ENCODE results near the gene SELENOO. TPM values are rescaled to one million over a fixed set of nuclear protein-coding genes. Genes with fewer than 3 reads are reported as not detected.
"Not testable (repeated sequence)": the region's sequence is repeated elsewhere in the genome, so short reads cannot be mapped to it uniquely, and the experiment has no call there.

SELENOO gene
- total RNA-seq, 1 donor from 2014 or later, result 17.6 TPM

DNA sequence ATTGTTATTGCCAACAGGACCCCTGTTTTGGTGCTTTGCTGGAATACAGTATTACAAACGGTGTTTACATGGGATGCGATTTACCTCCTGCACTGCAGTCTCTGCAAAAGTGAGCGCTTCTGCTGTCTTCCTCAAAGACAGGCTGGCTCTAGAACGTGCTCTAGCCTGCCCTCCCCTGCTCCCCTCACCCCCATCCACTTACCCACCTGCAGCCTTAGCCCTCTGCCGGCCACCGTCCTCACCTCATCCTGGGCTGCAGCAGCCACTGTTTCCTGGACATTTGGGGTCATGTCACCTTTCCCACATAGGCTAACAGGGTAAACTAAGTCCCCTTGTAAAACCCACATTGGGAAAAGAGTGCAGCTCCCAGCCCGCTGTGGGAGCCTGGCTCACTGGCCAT, 39.9 kb upstream of the SELENOO start:
- no peaks in the 10 kb centered on the region for H3K36me3 ChIP-seq
- H3K4me3 ChIP-seq, result no peak overlapping the region
- H3K9me3 ChIP-seq, result no peaks in the 10 kb centered on the region
- ATAC-seq (no peak), DNase-seq (no peak)
- no peak overlapping the region for H3K27ac ChIP-seq
- intact Hi-C loops (cut with DNase I), result no loop called here
- H3K4me1 ChIP-seq, result no peaks in the 10 kb centered on the region
- H3K27me3 ChIP-seq, result no peaks in the 10 kb centered on the region
- TF ChIP-seq, protein P1, sequence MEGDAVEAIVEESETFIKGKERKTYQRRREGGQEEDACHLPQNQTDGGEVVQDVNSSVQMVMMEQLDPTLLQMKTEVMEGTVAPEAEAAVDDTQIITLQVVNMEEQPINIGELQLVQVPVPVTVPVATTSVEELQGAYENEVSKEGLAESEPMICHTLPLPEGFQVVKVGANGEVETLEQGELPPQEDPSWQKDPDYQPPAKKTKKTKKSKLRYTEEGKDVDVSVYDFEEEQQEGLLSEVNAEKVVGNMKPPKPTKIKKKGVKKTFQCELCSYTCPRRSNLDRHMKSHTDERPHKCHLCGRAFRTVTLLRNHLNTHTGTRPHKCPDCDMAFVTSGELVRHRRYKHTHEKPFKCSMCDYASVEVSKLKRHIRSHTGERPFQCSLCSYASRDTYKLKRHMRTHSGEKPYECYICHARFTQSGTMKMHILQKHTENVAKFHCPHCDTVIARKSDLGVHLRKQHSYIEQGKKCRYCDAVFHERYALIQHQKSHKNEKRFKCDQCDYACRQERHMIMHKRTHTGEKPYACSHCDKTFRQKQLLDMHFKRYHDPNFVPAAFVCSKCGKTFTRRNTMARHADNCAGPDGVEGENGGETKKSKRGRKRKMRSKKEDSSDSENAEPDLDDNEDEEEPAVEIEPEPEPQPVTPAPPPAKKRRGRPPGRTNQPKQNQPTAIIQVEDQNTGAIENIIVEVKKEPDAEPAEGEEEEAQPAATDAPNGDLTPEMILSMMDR (IDR thresholded peaks at IDR 0.05), result no peak

DNA sequence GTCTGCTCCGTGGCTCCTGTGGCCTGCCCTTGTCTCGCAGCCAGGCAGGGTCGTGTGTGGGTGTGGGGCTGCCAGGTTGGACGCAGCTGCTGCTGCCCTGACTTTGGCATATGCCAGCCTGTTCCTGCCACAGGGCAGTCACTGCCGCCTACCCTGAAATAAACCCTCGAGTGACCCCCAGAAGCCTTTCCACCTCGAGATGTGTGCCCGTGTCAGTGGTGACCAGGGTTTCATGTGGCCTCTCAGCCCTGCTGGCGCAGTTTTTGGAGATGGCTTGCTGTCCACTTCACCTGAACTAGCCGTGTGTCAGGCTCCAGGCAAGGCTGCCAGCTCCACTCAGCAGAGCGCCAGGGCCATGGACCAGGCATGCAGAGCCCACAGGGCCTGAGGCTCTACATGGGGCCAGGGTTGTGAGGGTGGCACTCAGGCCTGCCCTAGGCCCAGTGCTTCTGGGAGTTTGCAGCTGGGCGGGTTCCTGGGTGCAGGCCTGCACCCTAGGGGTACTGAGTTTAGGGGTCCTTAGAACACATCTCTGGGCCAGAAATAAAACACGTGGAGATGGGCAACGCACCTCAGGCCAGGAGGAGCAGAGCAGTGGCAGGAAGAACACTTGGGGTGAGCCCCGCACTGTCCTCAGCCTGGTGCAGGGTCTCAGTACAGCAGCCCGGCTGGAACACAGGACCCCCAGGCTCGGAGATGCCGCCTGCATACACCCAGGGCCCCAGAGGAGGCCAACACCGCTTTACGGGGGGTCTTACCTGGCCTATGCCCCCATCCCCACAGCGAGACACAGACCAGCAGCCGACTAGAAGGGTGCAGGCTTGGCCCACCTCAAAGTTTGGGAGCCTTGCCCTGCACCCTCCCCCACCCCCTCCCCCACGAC, 39.1 kb upstream of the SELENOO start:
- ATAC-seq (no peak), DNase-seq (no peak)
- Histone ChIP-seq H3K27ac (no peak overlapping the region), H3K4me3 (no peak overlapping the region), H3K9me3 (no peaks in the 10 kb centered on the region), H3K27me3 (no peaks in the 10 kb centered on the region), H3K36me3 (no peaks in the 10 kb centered on the region), H3K4me1 (no peaks in the 10 kb centered on the region)
- intact Hi-C loops (cut with DNase I), result no loop called here
- TF ChIP-seq, protein P1 (IDR thresholded peaks at IDR 0.05), result no peak

GRCh38 chr22:50162391-50162956, 38.3 kb upstream of the SELENOO start:
- Histone ChIP-seq H3K27me3 (no peaks in the 10 kb centered on the region), H3K4me1 (no peaks in the 10 kb centered on the region), H3K9me3 (no peaks in the 10 kb centered on the region), H3K4me3 (no peak overlapping the region), H3K27ac (no peak overlapping the region), H3K36me3 (no peaks in the 10 kb centered on the region)
- TF ChIP-seq, protein P1 (IDR thresholded peaks at IDR 0.05), result no peak
- ATAC-seq (no peak), DNase-seq (no peak)
- intact Hi-C loops (cut with DNase I), result no loop called here

- TF ChIP-seq, protein P1 (IDR thresholded peaks at IDR 0.05), result no peak
- no peaks in the 10 kb centered on the region for H3K9me3 ChIP-seq
- ATAC-seq (no peak), DNase-seq (peak; percentile 39)
- H3K4me1 ChIP-seq, result no peaks in the 10 kb centered on the region
- H3K27ac ChIP-seq, result no peak overlapping the region
- intact Hi-C loops (cut with DNase I), result no loop called here
- H3K4me3 ChIP-seq, result no peak overlapping the region
- H3K36me3 ChIP-seq, result no peaks in the 10 kb centered on the region
- H3K27me3 ChIP-seq, result no peaks in the 10 kb centered on the region
These were observed 35.2 kb upstream of the SELENOO start for GRCh38 chr22:50165436-50166123.

DNA sequence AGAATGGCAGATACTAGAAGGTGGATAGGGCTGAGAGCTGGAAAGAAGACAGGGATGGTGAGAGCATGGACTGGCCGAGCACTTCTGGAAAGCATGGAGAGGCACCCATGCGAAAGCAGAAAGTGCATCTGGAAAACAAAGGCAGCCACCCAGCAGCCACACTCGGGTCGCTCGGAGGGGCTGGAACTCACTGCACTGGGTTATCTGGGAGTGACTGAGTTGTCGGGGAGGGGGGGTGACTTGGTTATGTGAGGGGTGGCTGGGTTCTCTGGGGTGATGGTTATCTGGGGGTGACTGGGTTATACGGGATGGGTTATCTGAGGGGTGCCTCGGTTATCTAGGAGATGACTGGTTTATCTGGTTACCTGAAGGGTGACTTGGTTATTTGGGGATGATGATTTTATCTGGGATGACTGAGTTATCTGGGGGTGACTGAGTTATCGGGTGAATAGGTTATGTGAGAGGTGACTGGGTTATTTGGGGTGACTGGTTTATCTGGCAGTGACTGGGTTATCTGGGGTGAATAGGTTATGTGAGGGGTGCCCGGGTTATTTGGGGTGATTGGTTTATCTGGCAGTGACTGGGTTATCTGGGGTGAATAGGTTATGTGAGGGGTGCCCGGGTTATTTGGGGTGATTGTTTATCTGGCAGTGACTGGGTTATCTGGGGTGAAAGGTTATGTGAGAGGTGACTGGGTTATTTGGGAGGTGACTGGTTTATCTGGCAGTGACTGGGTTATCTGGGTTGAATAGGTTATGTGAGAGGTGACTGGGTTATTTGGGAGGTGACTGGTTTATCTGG, 32.9 kb upstream of the SELENOO start:
- Histone ChIP-seq H3K27me3 (peaks cover 9% of the 10 kb centered on the region), H3K4me1 (peaks cover 5% of the 10 kb centered on the region), H3K36me3 (no peaks in the 10 kb centered on the region), H3K4me3 (no peak overlapping the region), H3K27ac (no peak overlapping the region), H3K9me3 (no peaks in the 10 kb centered on the region)
- TF ChIP-seq, protein P1 (IDR thresholded peaks at IDR 0.05), result no peak
- intact Hi-C loops (cut with DNase I), result no loop called here
- ATAC-seq, result no peak
- DNase-seq, result no peak

- H3K36me3 ChIP-seq, ATAC-seq, H3K27me3 ChIP-seq: not testable (repeated sequence)
These were observed 32.2 kb upstream of the SELENOO start for GRCh38 chr22:50168490-50169180.

More at GRCh38 chr22:50168490-50169180, 32.2 kb upstream of the SELENOO start:
- H3K4me1 ChIP-seq; H3K9me3 ChIP-seq; intact Hi-C loops (cut with DNase I); H3K4me3 ChIP-seq; DNase-seq; H3K27ac ChIP-seq: not testable (repeated sequence)

Measured in upper lobe of right lung (tissue), 1 donor.